ENCODE results near the gene CAMTA1. TPM values are rescaled to one million over a fixed set of nuclear protein-coding genes. Genes with fewer than 3 reads are reported as not detected.

The CAMTA1 gene
- total RNA-seq, 1 donor from 2014 or later = 160 TPM

GRCh38 chr1:7149080-7149838 lies 364.0 kb downstream of the CAMTA1 start:
- no peaks in the 10 kb centered on the region for H3K36me3 ChIP-seq
- peaks cover 13% of the 10 kb centered on the region for H3K4me1 ChIP-seq
- H3K4me3 ChIP-seq = peak overlapping the region; percentile 35
- intact Hi-C loops (cut with micrococcal nuclease) = no loop called here
- peak overlapping the region; percentile 68 for H3K27ac ChIP-seq (replicated peaks)
- peak; percentile 78 for DNase-seq
- H3K27me3 ChIP-seq (ENCODE audit: low read depth) = peaks cover 50% of the 10 kb centered on the region
- no peak for TF ChIP-seq CTCF (IDR thresholded peaks at IDR 0.05; ENCODE audit: borderline replicate concordance)
- H3K9me3 ChIP-seq (replicated peaks) = no peaks in the 10 kb centered on the region

- H3K9me3 ChIP-seq (replicated peaks) = no peaks in the 10 kb centered on the region
- H3K4me3 ChIP-seq = no peak overlapping the region
- no peaks in the 10 kb centered on the region for H3K36me3 ChIP-seq
- intact Hi-C loops (cut with micrococcal nuclease) = no loop called here
- H3K4me1 ChIP-seq = peaks cover 13% of the 10 kb centered on the region
- no peak for DNase-seq
- H3K27ac ChIP-seq (replicated peaks) = no peak overlapping the region
- no peak for TF ChIP-seq CTCF (IDR thresholded peaks at IDR 0.05; ENCODE audit: borderline replicate concordance)
- peaks cover 57% of the 10 kb centered on the region for H3K27me3 ChIP-seq (ENCODE audit: low read depth)
Observed at GRCh38 chr1:7150724-7151280, 365.5 kb downstream of the CAMTA1 start.

- no peak for TF ChIP-seq CTCF (IDR thresholded peaks at IDR 0.05; ENCODE audit: borderline replicate concordance)
Observed at GRCh38 chr1:7151978-7152377, 366.7 kb downstream of the CAMTA1 start.

GRCh38 chr1:7152655-7153054 lies 367.4 kb downstream of the CAMTA1 start:
- intact Hi-C loops (cut with micrococcal nuclease) = no loop called here
- no peak overlapping the region for H3K27ac ChIP-seq (replicated peaks)
- peaks cover 57% of the 10 kb centered on the region for H3K27me3 ChIP-seq (ENCODE audit: low read depth)
- no peaks in the 10 kb centered on the region for H3K36me3 ChIP-seq
- no peaks in the 10 kb centered on the region for H3K9me3 ChIP-seq (replicated peaks)
- no peak for TF ChIP-seq CTCF (IDR thresholded peaks at IDR 0.05; ENCODE audit: borderline replicate concordance)
- DNase-seq = no peak
- peaks cover 13% of the 10 kb centered on the region for H3K4me1 ChIP-seq
- H3K4me3 ChIP-seq = no peak overlapping the region

More at GRCh38 chr1:7151978-7152377, 366.7 kb downstream of the CAMTA1 start:
- no peak overlapping the region for H3K27ac ChIP-seq (replicated peaks)
- H3K27me3 ChIP-seq (ENCODE audit: low read depth) = peaks cover 57% of the 10 kb centered on the region
- no peak for DNase-seq
- peaks cover 13% of the 10 kb centered on the region for H3K4me1 ChIP-seq
- H3K4me3 ChIP-seq = no peak overlapping the region
- H3K9me3 ChIP-seq (replicated peaks) = no peaks in the 10 kb centered on the region
- H3K36me3 ChIP-seq = no peaks in the 10 kb centered on the region
- intact Hi-C loops (cut with micrococcal nuclease) = no loop called here

GRCh38 chr1:7153464-7153863 lies 368.2 kb downstream of the CAMTA1 start:
- intact Hi-C loops (cut with micrococcal nuclease) = no loop called here
- peaks cover 13% of the 10 kb centered on the region for H3K4me1 ChIP-seq
- TF ChIP-seq CTCF (IDR thresholded peaks at IDR 0.05; ENCODE audit: borderline replicate concordance) = no peak
- peaks cover 5% of the 10 kb centered on the region for H3K9me3 ChIP-seq (replicated peaks)
- H3K4me3 ChIP-seq = no peak overlapping the region
- no peak for DNase-seq
- H3K27ac ChIP-seq (replicated peaks) = no peak overlapping the region
- H3K27me3 ChIP-seq (ENCODE audit: low read depth) = peaks cover 55% of the 10 kb centered on the region
- H3K36me3 ChIP-seq = no peaks in the 10 kb centered on the region

Measured in left ventricle myocardium inferior (tissue), 1 donor.